ENCODE data around the gene RBFOX1.

GRCh38 chr16:7579454-7579853 is 246.8 kb downstream of the RBFOX1 start:
- no peak for TF ChIP-seq POLR2AphosphoS5 (IDR thresholded peaks at IDR 0.05; ENCODE audit: borderline replicate concordance, low read depth, low read length)
- no peak for TF ChIP-seq EZH2 (IDR thresholded peaks at IDR 0.05)
